NCI-H1092 (cell line): ENCODE measurements around the gene CDKL5.

Source experiments
- DNase-seq: peaks from one replicate; lab custom pipeline; 2025; lab: John Stamatoyannopoulos, UW

Gene CDKL5

DNA sequence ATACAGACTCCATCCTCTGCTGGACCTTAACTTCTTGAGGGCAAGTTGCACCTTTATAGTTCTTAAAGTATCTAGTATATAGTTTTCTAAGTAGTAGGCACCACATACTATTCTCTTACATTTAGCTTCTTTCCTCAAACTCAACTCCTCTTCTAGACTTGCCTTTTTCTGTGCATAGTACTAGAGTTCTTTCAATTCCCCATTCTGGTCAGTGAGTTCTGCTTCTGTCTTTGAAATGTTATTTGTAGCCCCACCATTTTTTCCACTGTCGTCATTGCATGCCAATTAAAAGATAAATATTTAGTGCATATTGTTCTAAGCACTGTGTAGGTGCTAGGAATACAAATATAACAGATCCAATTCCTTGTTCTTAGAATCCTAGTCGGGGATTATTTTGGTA is 31.6 kb downstream of the CDKL5 start:
- no peak for DNase-seq

DNA sequence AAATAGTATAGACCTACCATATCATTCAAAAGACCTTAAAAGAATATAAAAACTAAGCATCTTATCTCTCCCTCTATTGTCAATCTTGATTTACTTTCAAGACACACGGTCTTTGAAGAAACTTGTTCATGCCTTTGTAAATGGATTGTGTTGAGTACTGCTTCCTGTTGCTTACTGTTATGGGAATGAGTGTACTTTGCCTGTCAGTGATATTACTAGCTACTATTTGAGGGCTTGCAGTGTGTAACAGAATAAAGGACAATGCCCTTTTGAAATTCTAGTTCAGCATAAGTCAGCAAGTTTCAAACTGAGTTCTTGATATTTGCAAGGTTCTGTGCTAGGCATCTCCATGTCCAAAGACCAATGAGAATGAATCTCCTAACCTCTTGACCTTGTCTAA is 36.0 kb downstream of the CDKL5 start:
- DNase-seq, result no peak

DNA sequence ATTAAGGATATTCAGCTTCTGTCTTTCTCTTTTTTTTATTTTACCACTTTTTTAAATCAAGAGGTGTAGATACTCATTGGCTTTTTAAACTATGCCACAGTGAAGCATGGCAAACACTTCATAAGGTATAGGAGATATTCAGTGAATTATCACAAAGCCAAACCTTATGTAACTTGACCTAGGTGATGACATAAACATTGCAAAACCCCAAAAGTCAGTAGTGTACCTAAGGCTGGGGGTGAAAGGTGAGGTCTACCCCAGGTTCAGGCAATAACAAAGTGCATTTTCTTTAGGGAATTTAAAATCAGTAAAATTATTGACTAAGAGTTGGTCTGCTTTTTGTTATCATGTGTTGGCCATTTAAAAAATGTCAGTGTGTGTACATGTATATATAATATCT is 39.1 kb downstream of the CDKL5 start:
- DNase-seq, result no peak

DNA sequence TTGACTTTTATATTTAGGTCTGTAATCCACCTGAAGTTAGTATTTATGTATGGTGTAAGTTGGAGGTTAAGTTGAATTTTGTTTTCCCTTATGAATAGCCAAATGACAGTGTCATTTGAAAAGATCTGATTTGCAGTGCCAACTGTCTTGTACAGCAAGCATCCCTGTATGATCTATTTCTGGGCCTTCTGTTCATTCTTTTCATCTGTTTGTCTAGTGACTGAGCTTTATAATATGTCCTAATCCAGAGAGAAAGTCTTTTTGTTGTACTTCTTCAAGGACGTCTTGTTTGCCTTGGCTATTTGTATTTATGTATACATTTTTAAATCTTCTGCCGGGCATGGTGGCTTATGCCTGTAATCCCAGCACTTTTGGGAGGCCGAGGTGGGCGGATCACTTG is 39.6 kb downstream of the CDKL5 start:
- no peak for DNase-seq

DNA sequence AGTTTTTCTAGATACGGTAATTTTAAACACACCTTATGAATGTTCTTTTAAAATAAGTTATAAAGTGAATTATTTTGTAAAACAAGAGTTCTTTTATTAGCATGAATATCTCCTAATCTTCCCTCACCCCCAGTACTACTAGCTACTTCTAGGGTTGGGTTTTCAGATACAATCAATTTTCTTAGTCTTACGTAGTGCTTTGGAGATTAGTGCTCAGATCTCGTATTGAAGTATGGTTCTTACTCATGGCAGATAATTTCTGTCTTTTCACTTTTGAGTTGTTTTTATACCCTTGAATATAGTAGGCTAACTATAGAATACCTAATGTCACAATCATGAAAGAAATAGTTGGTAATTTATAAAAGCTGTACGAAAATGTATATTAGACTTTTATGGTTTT is 43.2 kb downstream of the CDKL5 start:
- no peak for DNase-seq

- no peak for DNase-seq
Observed at GRCh38 chrX:18471296-18471695, 45.9 kb downstream of the CDKL5 start.

DNA sequence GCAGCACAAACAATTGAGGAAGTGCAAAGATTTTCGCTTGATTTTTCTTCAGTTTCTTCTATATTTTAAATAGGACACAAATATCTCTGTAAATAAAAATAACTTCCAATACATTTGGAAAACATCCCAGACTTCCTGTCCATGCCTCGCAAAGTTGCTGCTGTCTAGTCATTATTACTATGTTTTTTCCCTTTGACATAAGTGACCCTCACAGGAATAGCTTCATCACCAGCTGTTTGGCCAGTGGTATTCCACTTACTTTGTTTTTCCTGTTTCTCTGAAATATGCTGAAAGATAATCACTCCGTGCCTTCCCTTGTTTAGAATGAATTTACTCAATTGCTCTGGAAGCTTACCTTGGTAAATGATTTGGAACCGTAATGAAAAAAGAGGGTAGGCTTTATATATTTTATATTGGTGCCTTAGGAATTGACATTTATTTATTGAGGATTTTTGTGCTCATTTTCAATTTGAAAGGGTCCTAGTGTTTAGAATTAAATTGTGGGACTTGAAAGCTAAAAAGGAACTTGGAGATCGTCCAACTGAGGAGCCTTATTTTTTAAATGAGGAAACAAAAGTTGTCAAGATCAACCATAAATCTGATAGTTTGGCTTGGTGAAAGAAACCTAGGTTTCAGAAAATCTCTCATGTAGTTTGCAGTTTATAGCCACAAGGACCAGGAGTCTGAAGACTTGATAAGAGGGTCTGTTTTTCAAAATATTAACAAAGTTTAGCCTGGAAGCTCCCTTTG is 65.6 kb downstream of the CDKL5 start:
- DNase-seq, result no peak

DNA sequence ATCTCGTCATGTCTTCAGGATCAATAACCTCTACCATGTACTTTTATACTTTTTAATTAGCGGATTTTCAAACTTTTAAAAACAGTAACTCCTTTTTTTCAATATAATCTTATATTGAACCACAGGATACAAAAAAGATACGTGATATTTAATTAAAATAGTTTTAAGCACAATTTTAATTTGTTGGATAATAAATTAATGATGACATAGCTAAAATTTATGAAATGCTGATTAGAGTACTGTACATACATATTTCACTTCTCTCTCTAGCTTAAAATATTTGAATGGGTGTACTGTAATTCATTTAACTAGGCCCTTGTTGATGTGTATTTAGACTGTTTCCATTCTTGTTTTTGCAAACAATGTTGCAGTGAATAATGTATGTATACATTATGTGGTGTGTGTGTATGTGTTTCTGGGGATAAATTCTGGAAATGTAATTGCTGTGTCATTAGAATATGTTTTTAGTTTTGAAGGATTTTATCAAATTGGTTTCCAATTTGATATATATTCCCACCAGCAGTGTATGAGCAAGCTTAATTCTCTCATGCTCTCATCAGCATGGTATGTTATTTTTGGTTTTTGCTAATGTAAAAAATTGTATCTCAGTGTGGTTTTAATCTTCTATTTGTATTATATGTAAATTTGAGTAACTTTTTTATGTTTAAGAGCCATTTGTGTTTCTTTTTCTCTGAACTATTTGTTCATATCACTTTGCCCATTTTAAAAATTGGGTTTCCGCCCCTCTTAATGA is 66.4 kb downstream of the CDKL5 start:
- DNase-seq, result no peak

GRCh38 chrX:18534949-18535348 is 109.5 kb downstream of the CDKL5 start:
- no peak for DNase-seq

GRCh38 chrX:18537068-18537467 is 111.7 kb downstream of the CDKL5 start:
- DNase-seq, result no peak

DNA sequence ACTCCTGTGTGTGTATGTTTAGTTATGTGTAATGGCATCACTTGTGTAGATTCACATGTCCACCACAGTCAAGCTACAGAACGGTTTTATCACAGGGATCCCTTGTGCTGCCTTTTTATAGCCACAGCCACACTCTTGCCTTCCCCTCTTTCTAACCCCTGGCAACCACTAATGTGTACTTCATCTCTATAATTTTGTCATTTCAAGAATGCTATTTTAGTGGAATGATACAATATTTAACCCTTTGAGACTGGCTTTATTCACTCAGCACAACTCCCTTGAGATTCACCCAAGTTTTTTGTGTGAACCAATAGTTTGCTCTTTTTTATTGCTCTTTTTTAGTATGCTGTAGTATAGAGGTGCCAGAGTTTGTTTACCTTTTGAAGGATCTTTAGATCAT is 112.1 kb downstream of the CDKL5 start:
- no peak for DNase-seq

GRCh38 chrX:18542131-18542530 is 116.7 kb downstream of the CDKL5 start:
- DNase-seq, result no peak

- no peak for DNase-seq
Observed at GRCh38 chrX:18542905-18543304, 117.5 kb downstream of the CDKL5 start.

DNA sequence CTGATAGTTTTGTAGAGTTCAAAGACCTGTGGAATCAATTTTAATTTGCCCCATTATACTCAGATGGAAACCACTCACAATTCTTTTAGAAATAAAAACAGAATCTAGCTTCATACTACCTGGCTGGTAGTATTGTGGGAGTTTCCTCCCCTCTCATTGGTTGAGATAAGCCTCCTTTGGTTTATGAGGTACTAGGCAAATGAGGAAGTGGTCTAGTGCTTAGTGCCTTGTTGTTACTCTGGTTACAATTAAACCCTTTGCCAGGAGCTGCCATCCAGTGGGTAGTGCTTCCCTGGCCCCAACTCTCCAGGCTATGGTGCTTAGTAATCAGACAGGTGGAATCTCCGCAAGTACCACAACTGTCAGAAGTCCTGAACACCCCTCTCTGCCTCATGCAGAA is 118.3 kb downstream of the CDKL5 start:
- DNase-seq, result no peak

DNA sequence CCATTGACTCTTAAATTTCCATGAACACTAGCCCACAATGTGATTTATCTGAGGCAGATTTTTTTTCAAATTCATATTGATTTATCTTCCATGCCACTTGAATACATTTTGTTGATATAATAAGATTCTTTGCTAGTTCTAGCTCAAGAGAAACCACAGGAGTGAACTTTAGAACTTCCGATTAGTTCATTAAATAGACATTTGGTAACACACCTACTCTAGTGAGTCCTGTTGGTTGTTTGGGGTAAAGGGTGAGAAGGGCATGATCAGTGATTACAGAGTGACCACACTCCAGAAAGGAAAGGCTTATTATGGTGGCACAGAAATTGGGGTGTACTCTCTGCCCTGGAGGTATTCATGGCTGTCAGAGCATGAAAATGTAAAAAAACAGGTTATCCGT is 120.4 kb downstream of the CDKL5 start:
- DNase-seq, result no peak

DNA sequence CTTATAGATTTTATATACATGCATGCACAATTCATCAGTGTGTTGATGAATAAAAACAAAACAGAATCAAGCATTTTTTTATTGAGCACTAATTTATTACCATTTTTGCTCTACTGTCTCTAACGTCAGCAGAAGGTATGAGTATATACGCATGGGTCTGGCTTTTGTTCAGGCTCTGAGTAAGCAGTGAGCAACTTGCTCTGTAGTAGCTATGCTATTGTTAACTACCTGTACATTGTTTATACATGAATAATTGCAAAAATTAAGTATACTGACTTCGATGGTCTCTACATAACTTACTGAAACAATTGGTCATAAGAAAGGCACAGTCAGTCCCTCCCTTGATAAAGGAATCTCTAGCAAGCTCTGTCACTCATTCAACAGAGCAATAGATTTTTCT is 123.6 kb downstream of the CDKL5 start:
- DNase-seq, result no peak

DNA sequence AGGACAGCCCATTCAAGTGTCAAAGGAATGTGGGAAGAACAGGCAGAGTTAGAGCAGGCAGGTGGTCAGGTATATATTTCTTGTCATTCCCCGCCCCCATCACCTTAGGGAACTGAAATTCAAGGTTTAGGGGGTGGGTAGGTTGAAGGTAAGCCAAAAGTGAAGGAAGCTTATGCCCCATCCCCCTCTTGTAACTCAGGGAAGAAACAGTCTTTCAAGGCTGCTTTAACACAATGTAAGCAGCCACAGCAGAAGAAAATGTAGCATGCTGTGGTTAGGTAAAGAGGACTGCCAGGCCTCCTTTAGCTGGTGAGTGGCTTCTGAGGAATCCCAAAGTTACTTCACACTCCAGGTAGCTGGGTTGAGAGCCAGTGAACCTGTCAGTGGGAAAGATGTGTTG is 124.2 kb downstream of the CDKL5 start:
- DNase-seq, result no peak

DNA sequence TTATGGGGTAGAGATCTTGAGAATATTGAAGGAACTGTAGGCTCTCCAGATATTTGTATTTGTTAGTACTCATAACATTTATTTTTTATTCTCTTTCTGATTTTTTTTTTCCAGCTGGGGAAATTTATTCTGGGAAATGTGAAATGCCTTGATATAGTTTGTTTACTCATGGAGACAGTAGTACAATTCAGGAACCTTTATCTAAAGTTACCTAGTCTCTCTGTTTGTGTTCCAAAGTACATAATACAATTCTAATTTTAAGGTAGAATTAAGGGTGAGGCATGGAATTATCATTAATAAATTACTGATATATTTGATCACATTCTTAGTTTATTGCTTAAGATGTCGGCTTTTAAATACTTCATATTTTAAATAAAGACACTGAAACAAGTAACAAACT is 132.5 kb downstream of the CDKL5 start:
- DNase-seq, result no peak

GRCh38 chrX:18558799-18559198 is 133.4 kb downstream of the CDKL5 start:
- DNase-seq, result no peak

DNA sequence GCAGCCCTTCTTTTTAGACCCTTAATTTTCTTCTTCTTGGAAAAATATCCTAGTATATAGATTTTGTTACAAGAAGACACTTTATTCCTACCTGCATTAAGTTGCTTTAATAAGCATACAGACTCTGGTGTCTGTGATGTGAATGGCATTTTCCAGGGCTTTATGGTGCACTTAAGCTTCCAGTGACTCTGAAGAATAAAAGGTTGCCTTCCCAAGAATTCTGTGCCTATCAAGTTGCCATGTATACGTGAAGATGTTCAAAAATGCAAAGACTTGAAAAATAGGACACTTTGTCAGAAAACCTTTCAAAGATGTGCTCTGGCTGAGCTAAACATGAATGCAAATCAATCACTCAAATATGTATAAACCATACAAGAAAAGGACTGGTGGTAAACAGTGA is 135.6 kb downstream of the CDKL5 start:
- DNase-seq, result no peak

- no peak for DNase-seq
Observed at GRCh38 chrX:18565727-18566126, 140.3 kb downstream of the CDKL5 start.

DNA sequence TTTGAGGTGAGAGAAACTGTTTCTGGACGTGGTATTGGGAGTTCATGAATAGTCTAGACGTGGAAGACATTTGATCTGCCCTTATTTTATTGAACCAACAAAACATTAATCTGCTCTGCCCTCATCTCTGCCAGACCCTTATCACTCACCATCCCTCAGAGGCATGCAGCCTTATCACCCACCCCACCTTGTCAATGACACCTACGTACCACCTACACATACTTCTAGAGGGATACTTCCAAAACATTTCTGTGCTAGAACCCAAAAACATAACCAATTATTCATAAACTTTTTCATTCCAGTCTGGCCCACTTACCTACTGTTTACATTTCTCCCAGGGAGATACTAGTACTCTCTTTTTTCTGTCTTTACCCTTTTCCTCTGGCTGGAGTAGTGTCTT is 141.3 kb downstream of the CDKL5 start:
- DNase-seq, result no peak

- no peak for DNase-seq
Observed at GRCh38 chrX:18573556-18573955, 148.1 kb downstream of the CDKL5 start.

GRCh38 chrX:18574591-18574990 is 149.2 kb downstream of the CDKL5 start:
- DNase-seq, result no peak
